ENCODE data around the gene SPRR1B. TPM values are rescaled to one million over a fixed set of nuclear protein-coding genes. Genes with fewer than 3 reads are reported as not detected.

The SPRR1B gene
- total RNA-seq, result not detected in 2 replicates
- long read RNA-seq, result 0 reads

- H3K27me3 Mint-ChIP-seq, result no peaks in the 10 kb centered on the region
- no peaks in the 10 kb centered on the region for H3K9me3 Mint-ChIP-seq (ENCODE audit: low read depth)
- no peak within 1 kb of the TSS for H3K4me3 Mint-ChIP-seq (ENCODE audit: low read depth)
- no peak within 1 kb of the TSS for H3K27ac Mint-ChIP-seq
- peaks cover 3% of the 10 kb centered on the region for H3K4me1 Mint-ChIP-seq (ENCODE audit: low read depth)
- H3K36me3 Mint-ChIP-seq (ENCODE audit: insufficient read depth), result no peaks in the 10 kb centered on the region
- no peak for DNase-seq (ENCODE audit: low spot score, unreplicated experiment)
- TF ChIP-seq CTCF (IDR thresholded peaks at IDR 0.05; ENCODE audit: unreplicated experiment), result no peak
Observed at GRCh38 chr1:153030895-153031294, at the start of gene SPRR1B. TSS of gene SPRR1B (plus strand) at chr1:153031203. CDS start at chr1:153032346, 1,143 bp downstream.

- Mint-ChIP-seq H3K4me1 (ENCODE audit: low read depth) (peaks cover 10% of the 10 kb centered on the region), H3K9me3 (ENCODE audit: low read depth) (peaks cover 4% of the 10 kb centered on the region), H3K4me3 (ENCODE audit: low read depth) (no peak overlapping the region), H3K27me3 (no peaks in the 10 kb centered on the region), H3K27ac (no peak overlapping the region), H3K36me3 (ENCODE audit: insufficient read depth) (no peaks in the 10 kb centered on the region)
- TF ChIP-seq CTCF (IDR thresholded peaks at IDR 0.05; ENCODE audit: unreplicated experiment), result no peak
- no peak for DNase-seq (ENCODE audit: low spot score, unreplicated experiment)
Observed at GRCh38 chr1:152982076-152982475, 48.9 kb upstream of the SPRR1B start.

- peaks cover 10% of the 10 kb centered on the region for H3K4me1 Mint-ChIP-seq (ENCODE audit: low read depth)
- H3K4me3 Mint-ChIP-seq (ENCODE audit: low read depth), result no peak overlapping the region
- no peaks in the 10 kb centered on the region for H3K27me3 Mint-ChIP-seq
- no peak for TF ChIP-seq CTCF (IDR thresholded peaks at IDR 0.05; ENCODE audit: unreplicated experiment)
- no peak overlapping the region for H3K27ac Mint-ChIP-seq
- peaks cover 4% of the 10 kb centered on the region for H3K9me3 Mint-ChIP-seq (ENCODE audit: low read depth)
- no peak for DNase-seq (ENCODE audit: low spot score, unreplicated experiment)
- no peaks in the 10 kb centered on the region for H3K36me3 Mint-ChIP-seq (ENCODE audit: insufficient read depth)
Observed at GRCh38 chr1:152983234-152983633, 47.8 kb upstream of the SPRR1B start.

- no peaks in the 10 kb centered on the region for H3K36me3 Mint-ChIP-seq (ENCODE audit: insufficient read depth)
- peaks cover 4% of the 10 kb centered on the region for H3K9me3 Mint-ChIP-seq (ENCODE audit: low read depth)
- H3K4me3 Mint-ChIP-seq (ENCODE audit: low read depth), result no peak within 1 kb of the TSS
- no peak within 1 kb of the TSS for H3K27ac Mint-ChIP-seq
- no peak for DNase-seq (ENCODE audit: low spot score, unreplicated experiment)
- H3K4me1 Mint-ChIP-seq (ENCODE audit: low read depth), result peaks cover 10% of the 10 kb centered on the region
- no peaks in the 10 kb centered on the region for H3K27me3 Mint-ChIP-seq
- TF ChIP-seq CTCF (IDR thresholded peaks at IDR 0.05; ENCODE audit: unreplicated experiment), result no peak
Observed at GRCh38 chr1:152983743-152984142, 47.3 kb upstream of the SPRR1B start, which contains the start of gene SPRR1A. TSS of gene SPRR1A (plus strand) at chr1:152984081. CDS start at chr1:152985231, 1,150 bp downstream.

- DNase-seq (ENCODE audit: low spot score, unreplicated experiment), result no peak
- Mint-ChIP-seq H3K9me3 (ENCODE audit: low read depth) (peaks cover 4% of the 10 kb centered on the region), H3K4me3 (ENCODE audit: low read depth) (no peak overlapping the region), H3K27me3 (no peaks in the 10 kb centered on the region), H3K27ac (no peak overlapping the region), H3K4me1 (ENCODE audit: low read depth) (no peaks in the 10 kb centered on the region), H3K36me3 (ENCODE audit: insufficient read depth) (no peaks in the 10 kb centered on the region)
- no peak for TF ChIP-seq CTCF (IDR thresholded peaks at IDR 0.05; ENCODE audit: unreplicated experiment)
Observed at GRCh38 chr1:152986578-152986977, 44.4 kb upstream of the SPRR1B start.
